Left lung (tissue), 10 donors: Measurements from ENCODE around the gene FAT2. TPM values are rescaled to one million over a fixed set of nuclear protein-coding genes. Genes with fewer than 3 reads are reported as not detected.

Experiments used
- ATAC-seq: fragments of 200-7000 bp; cut with Tn5 transposase; one replicate; pipeline ENCODE4 v1.9.1; 2020; ENCODE audit warnings: moderate library complexity
- DNase-seq, 4 donors: peaks; one replicate each; pipeline ENCODE4 v3.0.0-alpha.2; 2013 to 2020
- H3K27ac ChIP-seq, 2 donors: fragments of 200-600 bp; sonication (generic) in 1 of 2; one replicate each; pipeline versions ENCODE4 v1.5.0 to v1.8.0; 2020 to 2021
- H3K27me3 ChIP-seq, 2 donors: fragments of 200-600 bp; sonication (generic) in 1 of 2; one replicate each; pipeline versions ENCODE4 v1.5.0 to v1.8.0; 2020 to 2021
- H3K36me3 ChIP-seq, 2 donors: fragments of 200-600 bp; sonication (generic) in 1 of 2; one replicate each; pipeline versions ENCODE4 v1.5.0 to v1.8.0; 2020 to 2021
- H3K4me1 ChIP-seq, 2 donors: fragments of 200-600 bp; one replicate each; pipeline ENCODE4 v1.8.0; 2021
- H3K4me3 ChIP-seq, 2 donors: fragments of 200-600 bp; sonication (generic) in 1 of 2; one replicate each; pipeline versions ENCODE4 v1.5.0 to v1.8.0; 2020 to 2021; ENCODE audit warnings: mild to moderate bottlenecking in 1 of 2
- H3K9me3 ChIP-seq, 2 donors: fragments of 200-600 bp; sonication (generic) in 1 of 2; one replicate each; pipeline versions ENCODE4 v1.5.0 to v1.8.0; 2020 to 2021
- CTCF ChIP-seq, 2 donors: fragments of 200-600 bp; sonication (generic) in 1 of 2; IDR thresholded peaks; one replicate each; pipeline versions ENCODE4 v1.5.0 to v1.8.0; 2021; ENCODE audit warnings: antibody characterized with exemption in 2 of 2
- intact Hi-C, 2 donors: fragments of 100-400 bp; cut with DNase I; formaldehyde crosslinking; loops; one replicate each; pipeline versions ENCODE4 v1.11.2 to v1.14.2; 2022
- polyA plus RNA-seq, 6 donors: library from polyadenylated mRNA; unstranded; fragments of 120-200 nt; gene quantifications; one replicate each; pipeline ENCODE4 v1.2.1, GENCODE V29; 2013; ENCODE audit not compliant: insufficient read length in 6 of 6
- total RNA-seq, 2 donors: library from RNA; stranded (reverse); fragmentation: NEBNext Ultra II Directional; extraction: Animal tissue kit (Norgen Biotek cat#: 25700); gene quantifications; one replicate each; pipeline ENCODE4 v1.2.1, GENCODE V29; 2021
- donor health status: DM: no; HTN: yes; CAD: no.
- donor health status: DM: no; HTN: no; CAD: no.

The FAT2 gene
- total and polyA plus RNA-seq, 8 donors = 0.03 to 0.79 (median 0.15) TPM

- no peak overlapping the region for H3K4me3 ChIP-seq
- no peak for DNase-seq
- no peak for TF ChIP-seq CTCF (IDR thresholded peaks at IDR 0.05)
- no peaks in the 10 kb centered on the region for H3K9me3 ChIP-seq
- no peak for ATAC-seq
- no peaks in the 10 kb centered on the region for H3K36me3 ChIP-seq
- no peak overlapping the region for H3K27ac ChIP-seq
- intact Hi-C loops = no loop called here
- peaks cover 0 to 3% of the 10 kb centered on the region in 2 donors for H3K27me3 ChIP-seq
- H3K4me1 ChIP-seq = no peaks in the 10 kb centered on the region
These were observed 23.4 kb upstream of the FAT2 start for GRCh38 chr5:151614565-151614964.

GRCh38 chr5:151612689-151613427 is 21.7 kb upstream of the FAT2 start:
- peak; percentile 10 for ATAC-seq
- no peak for TF ChIP-seq CTCF (IDR thresholded peaks at IDR 0.05)
- H3K4me1 ChIP-seq = no peaks in the 10 kb centered on the region
- H3K4me3 ChIP-seq = no peak overlapping the region
- no peaks in the 10 kb centered on the region for H3K36me3 ChIP-seq
- intact Hi-C loops = no loop called here
- no peak for DNase-seq
- H3K27me3 ChIP-seq = no peaks in the 10 kb centered on the region
- no peak overlapping the region for H3K27ac ChIP-seq
- H3K9me3 ChIP-seq = no peaks in the 10 kb centered on the region

GRCh38 chr5:151611127-151611775 is 20.1 kb upstream of the FAT2 start:
- no peak for TF ChIP-seq CTCF (IDR thresholded peaks at IDR 0.05)
- DNase-seq (no peak), ATAC-seq (no peak)
- Histone ChIP-seq H3K4me1 (no peaks in the 10 kb centered on the region), H3K9me3 (no peaks in the 10 kb centered on the region), H3K27me3 (no peaks in the 10 kb centered on the region), H3K27ac (no peak overlapping the region), H3K36me3 (no peaks in the 10 kb centered on the region), H3K4me3 (no peak overlapping the region)
- intact Hi-C loops = no loop called here

GRCh38 chr5:151608522-151608921 is 17.4 kb upstream of the FAT2 start:
- no peak for TF ChIP-seq CTCF (IDR thresholded peaks at IDR 0.05)
- ATAC-seq (no peak), DNase-seq (no peak)
- H3K9me3 ChIP-seq = no peaks in the 10 kb centered on the region
- no peak overlapping the region for H3K27ac ChIP-seq
- H3K4me3 ChIP-seq = no peak overlapping the region
- H3K4me1 ChIP-seq = no peaks in the 10 kb centered on the region
- H3K27me3 ChIP-seq = peaks cover 0 to 6% of the 10 kb centered on the region in 2 donors
- intact Hi-C loops = no loop called here
- H3K36me3 ChIP-seq = no peaks in the 10 kb centered on the region

GRCh38 chr5:151607304-151607703 is 16.2 kb upstream of the FAT2 start:
- Histone ChIP-seq H3K9me3 (no peaks in the 10 kb centered on the region), H3K4me3 (no peak overlapping the region), H3K4me1 (no peaks in the 10 kb centered on the region), H3K27ac (no peak overlapping the region), H3K36me3 (no peaks in the 10 kb centered on the region), H3K27me3 (peaks cover 0 to 6% of the 10 kb centered on the region in 2 donors)
- DNase-seq (no peak), ATAC-seq (no peak)
- no peak for TF ChIP-seq CTCF (IDR thresholded peaks at IDR 0.05)
- intact Hi-C loops = no loop called here
